Loucy (cell line): Measurements from ENCODE around the gene MCIDAS.

ENCODE experiments used
- H2AFZ ChIP-seq: fragments of 200-600 bp; sonication (generic); 2 replicates; pipeline ENCODE4 v1.6.0; 2016; ENCODE audit warnings: antibody characterized with exemption, mild to moderate bottlenecking, low read length, moderate library complexity
- H3F3A ChIP-seq: fragments of 200-600 bp; 2 replicates; pipeline ENCODE4 v1.6.0; 2016; ENCODE audit warnings: antibody characterized with exemption, low read depth, mild to moderate bottlenecking
- H3K27me3 ChIP-seq: fragments of 200-600 bp; sonication (generic); 2 replicates; pipeline ENCODE4 v1.6.1; 2014; ENCODE audit warnings: low read length, mild to moderate bottlenecking; ENCODE audit not compliant: insufficient read depth, poor library complexity, severe bottlenecking
- H3K36me3 ChIP-seq: fragments of 200-600 bp; sonication (generic); 2 replicates; pipeline ENCODE4 v1.6.1; 2016; ENCODE audit warnings: low read length; ENCODE audit not compliant: insufficient read depth
- H3K4me1 ChIP-seq: fragments of 200-600 bp; sonication (generic); 2 replicates; pipeline ENCODE4 v1.5.1; 2014; ENCODE audit warnings: low read length, mild to moderate bottlenecking; ENCODE audit not compliant: insufficient read depth, poor library complexity, severe bottlenecking
- H3K4me2 ChIP-seq: fragments of 200-600 bp; sonication (generic); 2 replicates; pipeline ENCODE4 v1.6.0; 2014; ENCODE audit warnings: antibody characterized with exemption, low read length, low read depth, mild to moderate bottlenecking; ENCODE audit not compliant: poor library complexity, severe bottlenecking
- H3K4me3 ChIP-seq: fragments of 200-600 bp; sonication (generic); 2 replicates; pipeline ENCODE4 v1.5.1; 2014; ENCODE audit warnings: low read length, mild to moderate bottlenecking, mixed read lengths; ENCODE audit not compliant: poor library complexity, severe bottlenecking
- H3K79me2 ChIP-seq: fragments of 200-600 bp; sonication (generic); 2 replicates; pipeline ENCODE4 v1.6.1; 2014; ENCODE audit warnings: low read length; ENCODE audit not compliant: insufficient read depth
- H3K9ac ChIP-seq: fragments of 200-600 bp; sonication (generic); 2 replicates; pipeline ENCODE4 v1.6.0; 2014; ENCODE audit warnings: mild to moderate bottlenecking, low read depth, low read length, moderate library complexity; ENCODE audit not compliant: poor library complexity, severe bottlenecking
- H3K9me2 ChIP-seq: fragments of 200-600 bp; sonication (generic); replicated peaks from 2 replicates; pipeline ENCODE4 v1.6.1; 2016; ENCODE audit warnings: low read depth, low read length, mixed read lengths
- H3K9me3 ChIP-seq: fragments of 200-600 bp; sonication (generic); 2 replicates; pipeline ENCODE4 v1.6.1; 2014; ENCODE audit warnings: mild to moderate bottlenecking, antibody characterized with exemption, low read length, low read depth; ENCODE audit not compliant: insufficient read depth
- H4K20me1 ChIP-seq: fragments of 200-600 bp; sonication (generic); 2 replicates; pipeline ENCODE4 v1.6.0; 2014; ENCODE audit warnings: antibody characterized with exemption, low read length, mild to moderate bottlenecking; ENCODE audit not compliant: insufficient read depth, poor library complexity, severe bottlenecking
- CTCF ChIP-seq: fragments of 200-600 bp; sonication (generic); conservative IDR thresholded peaks from 2 replicates; pipeline ENCODE4 v1.5.1; 2014; ENCODE audit warnings: mild to moderate bottlenecking, antibody characterized with exemption, low read length
- EZH2phosphoT487 ChIP-seq: fragments of 200-600 bp; IDR thresholded peaks from 2 replicates; pipeline ENCODE4 v1.6.1; 2018; ENCODE audit warnings: antibody characterized with exemption, mild to moderate bottlenecking, moderate library complexity, borderline replicate concordance

Gene MCIDAS

GRCh38 chr5:55234121-55234700 lies 7.1 kb upstream of the MCIDAS start:
- TF ChIP-seq CTCF (no peak), EZH2phosphoT487 (no peak)
- H3K4me3 ChIP-seq, result peak overlapping the region; percentile 51
- H3K9ac ChIP-seq, result no peak overlapping the region
- H4K20me1 ChIP-seq, result no peaks in the 10 kb centered on the region
- H3K9me3 ChIP-seq, result no peaks in the 10 kb centered on the region
- peaks cover 15% of the 10 kb centered on the region for H3K27me3 ChIP-seq
- no peaks in the 10 kb centered on the region for H3F3A ChIP-seq
- H3K9me2 ChIP-seq, result no peaks in the 10 kb centered on the region
- H2AFZ ChIP-seq, result 0 out of 2 replicates have a peak overlapping the region, but pooled peaks have one; percentile 20
- no peaks in the 10 kb centered on the region for H3K36me3 ChIP-seq
- no peaks in the 10 kb centered on the region for H3K4me1 ChIP-seq
- H3K79me2 ChIP-seq, result no peaks in the 10 kb centered on the region
- peak overlapping the region; percentile 46 for H3K4me2 ChIP-seq

GRCh38 chr5:55232985-55233928 lies 6.1 kb upstream of the MCIDAS start, which contains the start of gene CCNO:
CCNO (minus strand) TSS chr5:55233608; CDS start chr5:55233523, 85 bp downstream.
- H3F3A ChIP-seq, result no peaks in the 10 kb centered on the region
- TF ChIP-seq EZH2phosphoT487 (no peak), CTCF (no peak)
- H3K4me2 ChIP-seq, result peak within 1 kb of the TSS; percentile 46
- H3K36me3 ChIP-seq, result no peaks in the 10 kb centered on the region
- no peaks in the 10 kb centered on the region for H3K9me2 ChIP-seq
- H4K20me1 ChIP-seq, result no peaks in the 10 kb centered on the region
- peaks cover 15% of the 10 kb centered on the region for H3K27me3 ChIP-seq
- peak within 1 kb of the TSS; percentile 51 for H3K4me3 ChIP-seq
- H3K79me2 ChIP-seq, result no peaks in the 10 kb centered on the region
- H3K9ac ChIP-seq, result no peak within 1 kb of the TSS
- H2AFZ ChIP-seq, result 0 out of 2 replicates have a peak within 1 kb of the TSS, but pooled peaks have one; percentile 20
- no peaks in the 10 kb centered on the region for H3K4me1 ChIP-seq
- no peaks in the 10 kb centered on the region for H3K9me3 ChIP-seq

GRCh38 chr5:55232271-55232984 lies 5.3 kb upstream of the MCIDAS start:
- Histone ChIP-seq H3K9ac (no peak overlapping the region), H3K4me1 (no peaks in the 10 kb centered on the region), H3K36me3 (no peaks in the 10 kb centered on the region), H3K4me2 (no peak overlapping the region), H4K20me1 (no peaks in the 10 kb centered on the region), H3K4me3 (no peak overlapping the region), H3F3A (no peaks in the 10 kb centered on the region), H3K9me3 (no peaks in the 10 kb centered on the region), H3K9me2 (no peaks in the 10 kb centered on the region), H2AFZ (no peak overlapping the region), H3K27me3 (peaks cover 15% of the 10 kb centered on the region), H3K79me2 (no peaks in the 10 kb centered on the region)
- TF ChIP-seq CTCF (no peak), EZH2phosphoT487 (no peak)
